K562 (cell line): ENCODE measurements around the gene PSMA6.

ENCODE experiments used
- CTCF ChIP-seq, 3 experiments: IDR thresholded peaks in 2 of 3; conservative IDR thresholded peaks in 1 of 3; 2 replicates each; pipeline ENCODE4 v1.5.1; 2011 to 2012; ENCODE audit warnings: low read length in 3 of 3, mild to moderate bottlenecking in 3 of 3, control low read depth in 2 of 3, improper control_type of control experiment in 1 of 3, inconsistent platforms in 1 of 3, low read depth in 1 of 3, mixed read lengths in 1 of 3, moderate library complexity in 1 of 3; ENCODE audit not compliant: insufficient read depth in 2 of 3
- GATA2 ChIP-seq: sonication (generic); formaldehyde crosslinking; IDR thresholded peaks from 2 replicates; pipeline ENCODE4 v1.4.0; 2020; ENCODE audit warnings: mild to moderate bottlenecking, missing genetic modification reagents
- KDM1A ChIP-seq, 2 experiments: fragments of 450-650 bp; IDR thresholded peaks; 2 replicates each; pipeline ENCODE4 v1.6.1; 2016; ENCODE audit warnings: mild to moderate bottlenecking in 2 of 2
- MYBL2 ChIP-seq, 2 experiments: fragments of 450-650 bp in 1 of 2; sonication (generic) in 1 of 2; formaldehyde crosslinking in 1 of 2; IDR thresholded peaks; 2 replicates each; pipeline versions ENCODE4 v1.6.1 to v1.8.1; 2017 to 2022; ENCODE audit warnings: borderline replicate concordance in 1 of 2, inconsistent platforms in 1 of 2, low read depth in 1 of 2, mild to moderate bottlenecking in 1 of 2, missing genetic modification reagents in 1 of 2, moderate library complexity in 1 of 2
- MYNN ChIP-seq, 2 experiments: sonication (generic); formaldehyde crosslinking in 1 of 2; IDR thresholded peaks; 2 replicates each; pipeline versions ENCODE4 v1.5.0 to v1.6.1; 2016 to 2020; ENCODE audit warnings: antibody characterized with exemption in 1 of 2, missing genetic modification reagents in 1 of 2
- PPARD ChIP-seq: fragments of 250-450 bp; sonication (Bioruptor Pico); IDR thresholded peaks from 2 replicates; pipeline ENCODE4 v1.8.0; 2022; ENCODE audit warnings: inconsistent platforms, mild to moderate bottlenecking, moderate library complexity
- RCOR1 ChIP-seq, 2 experiments: IDR thresholded peaks; 2 replicates each; pipeline ENCODE4 v1.6.1; 2012; ENCODE audit warnings: low read depth in 2 of 2, low read length in 2 of 2, borderline replicate concordance in 1 of 2, improper control_type of control experiment in 1 of 2
- RFX5 ChIP-seq: IDR thresholded peaks from 2 replicates; pipeline ENCODE4 v1.6.1; 2011; ENCODE audit warnings: low read depth, mild to moderate bottlenecking, improper control_type of control experiment, low read length
- SP2 ChIP-seq: IDR thresholded peaks from 2 replicates; pipeline ENCODE4 v1.6.1; 2011; ENCODE audit warnings: mild to moderate bottlenecking, low read depth, low read length, moderate library complexity; ENCODE audit not compliant: poor library complexity, severe bottlenecking; ENCODE audit errors: extremely low read depth
- SPI1 ChIP-seq: IDR thresholded peaks from 2 replicates; pipeline ENCODE4 v1.6.1; 2011; ENCODE audit warnings: low read depth, low read length, control low read depth, borderline replicate concordance
- ZNF512 ChIP-seq: IDR thresholded peaks from 2 replicates; pipeline ENCODE4 v1.6.1; 2016; ENCODE audit warnings: missing genetic modification characterization, missing compliant biosample characterization

DNA sequence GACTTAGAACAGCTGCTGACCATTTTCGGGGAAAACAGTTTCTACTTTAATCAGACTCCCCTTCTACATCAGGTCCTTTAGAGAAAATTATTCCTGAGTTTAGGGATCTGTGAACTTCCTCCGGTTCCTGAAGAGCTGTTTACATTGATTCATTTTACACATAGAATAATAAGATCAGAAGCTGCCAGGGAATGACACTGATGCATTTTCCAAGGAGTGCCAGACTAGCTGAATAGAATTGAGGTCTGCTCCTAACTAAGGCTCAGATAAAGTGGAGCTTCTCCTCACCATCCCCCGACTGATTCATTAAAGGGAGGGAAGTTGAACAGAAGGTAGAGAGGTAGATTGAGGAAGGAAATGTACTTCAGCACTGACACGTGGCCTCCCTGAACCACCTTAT lies 41.9 kb upstream of the PSMA6 start:
- TF ChIP-seq MYBL2 (IDR thresholded peaks at IDR 0.05; ENCODE audit: low read depth) = no peak
- TF ChIP-seq MYBL2 (CRISPR knock-in tag; IDR thresholded peaks at IDR 0.05; ENCODE audit: borderline replicate concordance) = no peak
- TF ChIP-seq RFX5 = no peak
- no peak for TF ChIP-seq SP2
- no peak for TF ChIP-seq GATA2 (CRISPR knock-in tag)
- no peak for TF ChIP-seq ZNF512 (tag)
- TF ChIP-seq CTCF (IDR thresholded peaks at IDR 0.05 in 2 of 3, conservative IDR thresholded peaks at IDR 0.05 in 1 of 3; ENCODE audit: insufficient read depth in 2 of 3, low read depth in 1 of 3, low read length in 3 of 3) = no peak
- TF ChIP-seq RCOR1 (IDR thresholded peaks at IDR 0.05; ENCODE audit: borderline replicate concordance in 1 of 2, low read depth in 2 of 2, low read length in 2 of 2) = no peak
- TF ChIP-seq KDM1A (IDR thresholded peaks at IDR 0.05) = no peak
- TF ChIP-seq SPI1 = no peak
- TF ChIP-seq PPARD (CRISPR knock-in tag) = no peak
- TF ChIP-seq MYNN (IDR thresholded peaks at IDR 0.05) = no peak
- no peak for TF ChIP-seq MYNN (CRISPR knock-in tag; IDR thresholded peaks at IDR 0.05)
